Endometrium (tissue), 2 donors: Measurements from ENCODE around the gene DNAJA3.

Source experiments
- FAIRE-seq: peaks from 2 replicates; lab custom pipeline; 2012; peaks lifted over from hg19 to GRCh38; lab: Jason Lieb, UNC
- donor health status: control.
- donor health status: control.

Gene DNAJA3

GRCh38 chr16:4475880-4476788 is 50.5 kb downstream of the DNAJA3 start, which contains the start of gene HMOX2:
HMOX2 (plus strand) TSS chr16:4476398; CDS start chr16:4505525, 29,127 bp downstream.
- FAIRE-seq: no peak

GRCh38 chr16:4477966-4478365 is 52.3 kb downstream of the DNAJA3 start:
- FAIRE-seq: no peak

GRCh38 chr16:4481526-4481925 is 55.9 kb downstream of the DNAJA3 start:
- FAIRE-seq: no peak

- no peak for FAIRE-seq
These were observed 56.3 kb downstream of the DNAJA3 start for GRCh38 chr16:4481963-4482362.

GRCh38 chr16:4486126-4486893 is 60.6 kb downstream of the DNAJA3 start:
- no peak for FAIRE-seq

- no peak for FAIRE-seq
These were observed 62.4 kb downstream of the DNAJA3 start for GRCh38 chr16:4487955-4488498.

- FAIRE-seq: no peak
These were observed 62.9 kb downstream of the DNAJA3 start for GRCh38 chr16:4488499-4488967.

- no peak for FAIRE-seq
These were observed 63.4 kb downstream of the DNAJA3 start for GRCh38 chr16:4489030-4489429.

- no peak for FAIRE-seq
These were observed 66.2 kb downstream of the DNAJA3 start for GRCh38 chr16:4491898-4492297.

- FAIRE-seq: no peak
These were observed 69.2 kb downstream of the DNAJA3 start for GRCh38 chr16:4494746-4495490.

GRCh38 chr16:4495766-4496165 is 70.1 kb downstream of the DNAJA3 start:
- FAIRE-seq: no peak

GRCh38 chr16:4496305-4496704 is 70.6 kb downstream of the DNAJA3 start:
- no peak for FAIRE-seq

- no peak for FAIRE-seq
These were observed 73.0 kb downstream of the DNAJA3 start for GRCh38 chr16:4498546-4499195.

- FAIRE-seq: no peak
These were observed 73.5 kb downstream of the DNAJA3 start for GRCh38 chr16:4499196-4499555.

- no peak for FAIRE-seq
These were observed 74.6 kb downstream of the DNAJA3 start for GRCh38 chr16:4500272-4500671.

- no peak for FAIRE-seq
These were observed 75.4 kb downstream of the DNAJA3 start for GRCh38 chr16:4501071-4501478.

GRCh38 chr16:4505356-4506147 is 79.9 kb downstream of the DNAJA3 start:
- FAIRE-seq: no peak
